A673 (cell line): ENCODE results near the gene ACRBP.
A peak's percentile ranks its signal among the peaks of the same experiment; 100 is the strongest.

Experiments used
- CTCF ChIP-seq: fragments of 300-800, 200-600 bp; sonication (generic); conservative IDR thresholded peaks from 2 replicates; pipeline ENCODE4 v1.5.1; 2017; ENCODE audit warnings: low read depth, mild to moderate bottlenecking, antibody characterized with exemption, low read length, moderate library complexity, mixed read lengths
- EZH2 ChIP-seq: fragments of 200-600 bp; sonication (generic); IDR thresholded peaks from 2 replicates; pipeline ENCODE4 v1.6.1; 2017; ENCODE audit warnings: borderline replicate concordance, low read depth, mild to moderate bottlenecking, mixed read lengths, antibody characterized with exemption, low read length; ENCODE audit not compliant: poor library complexity, severe bottlenecking

GRCh38 chr12:6613776-6614512 is 33.3 kb downstream of the ACRBP start:
- 0 out of 2 replicates have a peak, but pooled peaks have one; percentile 10 for TF ChIP-seq CTCF
- no peak for TF ChIP-seq EZH2
